Astrocyte of the spinal cord (primary cell): ENCODE data around the gene FBXW11.
"Not testable (repeated sequence)": the region's sequence is repeated elsewhere in the genome, so short reads cannot be mapped to it uniquely, and the experiment has no call there.

Experiments used
- DNase-seq: peaks from one replicate; pipeline ENCODE4 v3.0.0; 2011; ENCODE audit warnings: low read depth, low spot score
- H3K4me3 ChIP-seq: 2 replicates; pipeline ENCODE4 v1.5.1; 2011; ENCODE audit warnings: low read depth, mild to moderate bottlenecking, low read length, moderate library complexity
- CTCF ChIP-seq: IDR thresholded peaks from 2 replicates; pipeline ENCODE4 v1.5.1; 2012; ENCODE audit warnings: low read depth, mild to moderate bottlenecking, low read length, inconsistent platforms
- in situ Hi-C: cut with HindIII; loops from 2 replicates; pipeline ENCODE4 v1.10.0; 2017; ENCODE audit warnings: low sequenced_read_pairs

Gene FBXW11

GRCh38 chr5:171979606-171980005 is 26.8 kb downstream of the FBXW11 start:
- in situ Hi-C loops: no loop called here
- TF ChIP-seq CTCF: no peak
- H3K4me3 ChIP-seq: no peak overlapping the region
- DNase-seq: no peak

- in situ Hi-C loops: no loop called here
- TF ChIP-seq CTCF: no peak
Measured at GRCh38 chr5:171978519-171978918, 27.9 kb downstream of the FBXW11 start.

GRCh38 chr5:171978016-171978415 is 28.4 kb downstream of the FBXW11 start:
- no peak for DNase-seq
- in situ Hi-C loops: no loop called here
- H3K4me3 ChIP-seq: no peak overlapping the region
- TF ChIP-seq CTCF: no peak

More at GRCh38 chr5:171978519-171978918, 27.9 kb downstream of the FBXW11 start:
- no peak for DNase-seq
- H3K4me3 ChIP-seq: no peak overlapping the region

GRCh38 chr5:171977244-171977950 is 29.0 kb downstream of the FBXW11 start:
- in situ Hi-C loops, H3K4me3 ChIP-seq, DNase-seq: not testable (repeated sequence)

- no peak overlapping the region for H3K4me3 ChIP-seq
- DNase-seq: no peak
- no peak for TF ChIP-seq CTCF
- in situ Hi-C loops: no loop called here
Measured at GRCh38 chr5:171975877-171976667, 30.4 kb downstream of the FBXW11 start.

- TF ChIP-seq CTCF: no peak
- DNase-seq: peak; percentile 76
- no peak overlapping the region for H3K4me3 ChIP-seq
- in situ Hi-C loops: no loop called here
Measured at GRCh38 chr5:171975262-171975876, 31.1 kb downstream of the FBXW11 start.

- in situ Hi-C loops: no loop called here
- H3K4me3 ChIP-seq: no peak overlapping the region
- no peak for TF ChIP-seq CTCF
- DNase-seq: no peak
Measured at GRCh38 chr5:171970826-171971225, 35.6 kb downstream of the FBXW11 start.
